Astrocyte (in vitro differentiated cells and primary cell): ENCODE measurements around the gene COL3A1. TPM values are rescaled to one million over a fixed set of nuclear protein-coding genes. Genes with fewer than 3 reads are reported as not detected.

Experiments
- DNase-seq: peaks from one replicate; pipeline ENCODE4 v3.0.0-alpha.2; 2010; ENCODE audit warnings: low read depth
- FAIRE-seq: peaks from 2 replicates; lab custom pipeline; 2011; peaks lifted over from hg19 to GRCh38; lab: Jason Lieb, UNC
- H2AFZ ChIP-seq: 2 replicates; pipeline ENCODE4 v1.6.0; 2012; ENCODE audit warnings: low read depth, low read length, inconsistent platforms
- H3K27ac ChIP-seq: 2 replicates; pipeline ENCODE4 v1.5.1; 2011; ENCODE audit warnings: low read depth, low read length, inconsistent platforms
- H3K27me3 ChIP-seq: 2 replicates; pipeline ENCODE4 v1.6.0; 2011; ENCODE audit warnings: low read length, inconsistent platforms; ENCODE audit not compliant: insufficient read depth
- H3K36me3 ChIP-seq: 2 replicates; pipeline ENCODE4 v1.5.1; 2011; ENCODE audit warnings: low read length, inconsistent platforms; ENCODE audit not compliant: insufficient read depth
- H3K4me1 ChIP-seq: 2 replicates; pipeline ENCODE4 v1.5.1; 2011; ENCODE audit warnings: low read length, inconsistent platforms; ENCODE audit not compliant: insufficient read depth
- H3K4me2 ChIP-seq: 2 replicates; pipeline ENCODE4 v1.6.0; 2012; ENCODE audit warnings: low read length, inconsistent platforms
- H3K4me3 ChIP-seq: 2 replicates; pipeline ENCODE4 v1.5.1; 2011; ENCODE audit warnings: low read depth, mild to moderate bottlenecking, low read length, inconsistent platforms; ENCODE audit not compliant: insufficient read depth
- H3K79me2 ChIP-seq: 2 replicates; pipeline ENCODE4 v1.6.0; 2012; ENCODE audit warnings: mild to moderate bottlenecking, low read length, inconsistent platforms; ENCODE audit not compliant: insufficient read depth
- H3K9ac ChIP-seq: 2 replicates; pipeline ENCODE4 v1.6.0; 2012; ENCODE audit warnings: mild to moderate bottlenecking, low read length, inconsistent platforms
- H3K9me3 ChIP-seq: 2 replicates; pipeline ENCODE4 v1.5.1; 2012; ENCODE audit warnings: low read depth, mild to moderate bottlenecking, low read length, inconsistent platforms; ENCODE audit not compliant: insufficient read depth
- H4K20me1 ChIP-seq: 2 replicates; pipeline ENCODE4 v1.6.0; 2012; ENCODE audit warnings: low read length, inconsistent platforms; ENCODE audit not compliant: insufficient read depth
- H3K27ac Mint-ChIP-seq: one replicate; pipeline ENCODE4 v1.8.0; 2021; ENCODE audit warnings: mild to moderate bottlenecking, mixed read lengths; ENCODE audit not compliant: unreplicated experiment
- H3K27me3 Mint-ChIP-seq: one replicate; pipeline ENCODE4 v1.8.0; 2021; ENCODE audit warnings: low read depth, mixed read lengths; ENCODE audit not compliant: unreplicated experiment
- H3K36me3 Mint-ChIP-seq: one replicate; pipeline ENCODE4 v1.8.0; 2021; ENCODE audit warnings: low read depth, mixed read lengths; ENCODE audit not compliant: unreplicated experiment
- H3K4me1 Mint-ChIP-seq: one replicate; pipeline ENCODE4 v1.8.0; 2021; ENCODE audit warnings: low read depth, mixed read lengths; ENCODE audit not compliant: unreplicated experiment
- H3K4me3 Mint-ChIP-seq: one replicate; pipeline ENCODE4 v1.8.0; 2021; ENCODE audit warnings: mild to moderate bottlenecking, moderate library complexity, mixed read lengths; ENCODE audit not compliant: unreplicated experiment
- H3K9me3 Mint-ChIP-seq: one replicate; pipeline ENCODE4 v1.8.0; 2021; ENCODE audit warnings: mild to moderate bottlenecking, mixed read lengths; ENCODE audit not compliant: unreplicated experiment
- EZH2 ChIP-seq: IDR thresholded peaks from 2 replicates; pipeline ENCODE4 v1.6.1; 2012; ENCODE audit warnings: mild to moderate bottlenecking, low read length, inconsistent platforms; ENCODE audit not compliant: insufficient read depth
- total RNA-seq: library from RNA; stranded (reverse); gene quantifications from 2 replicates; pipeline ENCODE4 v1.2.1, GENCODE V29; 2021
- TF ChIP-seq, protein P1 (sequence below): IDR thresholded peaks from 2 replicates; pipeline ENCODE4 v1.5.1; 2011; ENCODE audit warnings: low read depth, mild to moderate bottlenecking, inconsistent platforms, low read length, moderate library complexity; ENCODE audit not compliant: insufficient read depth

The COL3A1 gene
- total RNA-seq, 1 donor from 2014 or later, result 350 TPM

DNA sequence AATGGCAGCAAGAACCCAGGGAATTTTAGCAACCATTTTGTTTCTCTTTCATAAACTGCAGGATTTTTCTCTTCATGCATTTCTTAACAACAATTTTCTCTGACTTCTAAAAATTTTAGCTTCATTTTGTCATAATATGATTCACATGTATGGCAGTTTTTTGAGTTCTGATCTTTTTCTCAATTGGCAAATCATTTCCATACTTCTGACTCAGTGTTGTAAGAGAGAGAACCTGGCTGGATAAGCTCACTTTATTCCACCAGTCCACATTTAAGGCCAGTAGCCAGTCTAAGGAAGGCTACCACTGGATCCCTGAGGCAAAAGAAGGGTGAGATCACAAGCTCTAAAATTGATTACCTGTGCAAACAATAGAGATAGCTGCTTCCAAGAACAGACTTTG lies 42.8 kb upstream of the COL3A1 start:
- Histone ChIP-seq H3K9ac (no peak overlapping the region), H4K20me1 (no peaks in the 10 kb centered on the region), H3K4me3 (no peak overlapping the region), H3K27ac (no peak overlapping the region), H3K27me3 (no peaks in the 10 kb centered on the region), H2AFZ (no peak overlapping the region), H3K79me2 (no peaks in the 10 kb centered on the region), H3K9me3 (peaks cover 5% of the 10 kb centered on the region), H3K4me2 (no peak overlapping the region), H3K36me3 (no peaks in the 10 kb centered on the region), H3K4me1 (no peaks in the 10 kb centered on the region)
- H3K27me3 Mint-ChIP-seq, result no peaks in the 10 kb centered on the region
- no peak for TF ChIP-seq EZH2
- TF ChIP-seq, protein P1, sequence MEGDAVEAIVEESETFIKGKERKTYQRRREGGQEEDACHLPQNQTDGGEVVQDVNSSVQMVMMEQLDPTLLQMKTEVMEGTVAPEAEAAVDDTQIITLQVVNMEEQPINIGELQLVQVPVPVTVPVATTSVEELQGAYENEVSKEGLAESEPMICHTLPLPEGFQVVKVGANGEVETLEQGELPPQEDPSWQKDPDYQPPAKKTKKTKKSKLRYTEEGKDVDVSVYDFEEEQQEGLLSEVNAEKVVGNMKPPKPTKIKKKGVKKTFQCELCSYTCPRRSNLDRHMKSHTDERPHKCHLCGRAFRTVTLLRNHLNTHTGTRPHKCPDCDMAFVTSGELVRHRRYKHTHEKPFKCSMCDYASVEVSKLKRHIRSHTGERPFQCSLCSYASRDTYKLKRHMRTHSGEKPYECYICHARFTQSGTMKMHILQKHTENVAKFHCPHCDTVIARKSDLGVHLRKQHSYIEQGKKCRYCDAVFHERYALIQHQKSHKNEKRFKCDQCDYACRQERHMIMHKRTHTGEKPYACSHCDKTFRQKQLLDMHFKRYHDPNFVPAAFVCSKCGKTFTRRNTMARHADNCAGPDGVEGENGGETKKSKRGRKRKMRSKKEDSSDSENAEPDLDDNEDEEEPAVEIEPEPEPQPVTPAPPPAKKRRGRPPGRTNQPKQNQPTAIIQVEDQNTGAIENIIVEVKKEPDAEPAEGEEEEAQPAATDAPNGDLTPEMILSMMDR, result no peak
- DNase-seq (peak; percentile 9), FAIRE-seq (no peak)
- H3K4me1 Mint-ChIP-seq, result no peaks in the 10 kb centered on the region
- no peak overlapping the region for H3K27ac Mint-ChIP-seq
- H3K36me3 Mint-ChIP-seq, result no peaks in the 10 kb centered on the region
- H3K4me3 Mint-ChIP-seq, result no peak overlapping the region
- H3K9me3 Mint-ChIP-seq, result peaks cover 12% of the 10 kb centered on the region

DNA sequence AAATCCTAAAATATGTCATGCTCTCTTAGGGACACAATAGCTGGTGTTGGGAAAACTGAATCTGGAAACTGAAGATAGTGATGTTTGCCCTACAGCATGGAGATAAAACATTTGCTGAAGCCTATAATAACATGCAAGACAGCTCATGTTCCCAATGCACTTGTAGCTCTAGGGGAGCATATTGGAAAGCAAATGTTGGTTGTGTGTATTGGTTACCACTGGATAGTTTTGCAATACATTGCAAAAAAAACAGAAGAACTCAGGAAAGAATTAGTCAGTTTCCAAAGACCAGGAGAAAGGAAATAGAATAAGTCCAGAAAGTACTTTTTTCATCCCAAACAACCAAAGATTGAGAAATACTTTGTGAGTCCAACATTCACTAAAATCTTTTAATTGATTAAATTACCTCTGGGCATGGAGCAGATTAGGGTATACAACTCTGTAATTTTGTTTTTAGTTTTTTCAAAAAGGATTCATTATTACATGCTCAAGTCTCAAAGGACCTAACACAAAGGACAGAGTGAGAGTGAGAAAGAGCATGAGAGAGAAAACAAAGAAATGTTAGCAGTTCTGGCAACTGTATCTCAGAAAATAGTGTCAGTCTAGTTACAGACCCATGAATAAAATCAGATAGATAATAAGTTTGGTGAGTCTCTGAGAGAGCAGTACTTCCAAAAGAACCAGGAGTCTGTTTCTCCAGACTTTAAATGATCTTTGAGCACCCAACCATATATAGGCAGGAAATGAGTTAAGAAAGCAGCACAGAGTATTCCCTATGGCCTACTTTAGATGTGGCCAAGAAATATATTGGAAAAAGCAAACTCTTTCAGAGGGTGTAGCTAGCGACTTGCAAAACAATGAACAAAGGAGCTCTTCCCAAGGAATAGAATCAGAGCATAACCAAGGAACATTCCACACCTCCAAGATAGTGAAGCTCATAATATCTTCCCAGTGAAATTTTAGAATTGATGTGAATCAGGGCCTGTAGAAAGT lies 36.6 kb upstream of the COL3A1 start:
- no peaks in the 10 kb centered on the region for H3K4me1 ChIP-seq
- no peak overlapping the region for H2AFZ ChIP-seq
- peak; percentile 47 for DNase-seq
- H3K27ac Mint-ChIP-seq, result no peak overlapping the region
- no peaks in the 10 kb centered on the region for H3K9me3 ChIP-seq
- peaks cover 5% of the 10 kb centered on the region for H3K4me1 Mint-ChIP-seq
- H3K27me3 ChIP-seq, result no peaks in the 10 kb centered on the region
- no peaks in the 10 kb centered on the region for H3K36me3 ChIP-seq
- no peak overlapping the region for H3K4me2 ChIP-seq
- H4K20me1 ChIP-seq, result no peaks in the 10 kb centered on the region
- no peak overlapping the region for H3K27ac ChIP-seq
- H3K4me3 Mint-ChIP-seq, result no peak overlapping the region
- no peak overlapping the region for H3K4me3 ChIP-seq
- TF ChIP-seq, protein P1, result no peak
- TF ChIP-seq EZH2, result no peak
- no peaks in the 10 kb centered on the region for H3K27me3 Mint-ChIP-seq
- H3K9me3 Mint-ChIP-seq, result no peaks in the 10 kb centered on the region
- no peak overlapping the region for H3K9ac ChIP-seq
- no peak for FAIRE-seq
- no peaks in the 10 kb centered on the region for H3K79me2 ChIP-seq
- no peaks in the 10 kb centered on the region for H3K36me3 Mint-ChIP-seq

DNA sequence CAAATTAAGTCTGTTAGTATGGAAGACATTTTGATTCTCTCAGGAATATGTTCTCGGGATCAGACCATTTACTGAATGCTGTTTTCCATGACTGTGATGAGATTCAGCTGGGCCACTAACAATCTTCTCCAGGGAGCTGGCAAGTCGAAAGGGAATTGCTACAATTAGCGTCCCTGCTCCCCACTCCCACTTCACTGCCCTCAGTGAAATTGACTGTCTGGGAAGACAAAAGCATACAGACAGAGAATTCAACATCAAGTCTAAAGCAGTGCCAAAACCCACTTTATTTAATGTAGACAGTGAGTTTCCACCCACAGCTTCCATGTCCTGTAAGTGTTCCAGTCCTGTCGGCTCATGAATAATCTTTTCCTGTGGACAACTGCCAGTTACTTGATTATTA lies 34.0 kb upstream of the COL3A1 start:
- H3K27ac ChIP-seq, result no peak overlapping the region
- no peaks in the 10 kb centered on the region for H3K27me3 Mint-ChIP-seq
- peaks cover 5% of the 10 kb centered on the region for H3K4me1 Mint-ChIP-seq
- H3K4me1 ChIP-seq, result no peaks in the 10 kb centered on the region
- no peaks in the 10 kb centered on the region for H3K9me3 ChIP-seq
- no peak overlapping the region for H3K4me3 Mint-ChIP-seq
- no peak overlapping the region for H3K4me3 ChIP-seq
- peak overlapping the region; percentile 55 for H2AFZ ChIP-seq
- H3K27me3 ChIP-seq, result no peaks in the 10 kb centered on the region
- no peaks in the 10 kb centered on the region for H3K79me2 ChIP-seq
- no peak overlapping the region for H3K9ac ChIP-seq
- peaks cover 3% of the 10 kb centered on the region for H3K9me3 Mint-ChIP-seq
- FAIRE-seq (no peak), DNase-seq (peak; percentile 69)
- H3K36me3 Mint-ChIP-seq, result no peaks in the 10 kb centered on the region
- no peak overlapping the region for H3K4me2 ChIP-seq
- no peak overlapping the region for H3K27ac Mint-ChIP-seq
- no peaks in the 10 kb centered on the region for H3K36me3 ChIP-seq
- TF ChIP-seq, protein P1, result no peak
- no peak for TF ChIP-seq EZH2
- no peaks in the 10 kb centered on the region for H4K20me1 ChIP-seq
